GM18498 (cell line): ENCODE results near the gene RECQL5.

Source experiments
- ATAC-seq: cut with Tn5 transposase; IDR thresholded peaks from one replicate; pipeline ENCODE4 v1.9.1; 2021; ENCODE audit warnings: mild to moderate bottlenecking, moderate library complexity; ENCODE audit not compliant: unreplicated experiment

RECQL5 gene

GRCh38 chr17:75634754-75635609, 32.0 kb downstream of the RECQL5 start:
- no peak for ATAC-seq

GRCh38 chr17:75634376-75634740, 32.6 kb downstream of the RECQL5 start:
- ATAC-seq: no peak

- no peak for ATAC-seq
Observed at GRCh38 chr17:75633486-75634375, 33.2 kb downstream of the RECQL5 start.

- ATAC-seq: no peak
Observed at GRCh38 chr17:75632863-75633485, 34.0 kb downstream of the RECQL5 start, which contains the start of gene SMIM5. Gene SMIM5, plus strand, starts transcription at chr17:75633434. Its CDS starts 6,768 bp downstream, at chr17:75640202.

GRCh38 chr17:75632428-75632827, 34.5 kb downstream of the RECQL5 start:
- no peak for ATAC-seq

- no peak for ATAC-seq
Observed at GRCh38 chr17:75631353-75631752, 35.6 kb downstream of the RECQL5 start.

DNA sequence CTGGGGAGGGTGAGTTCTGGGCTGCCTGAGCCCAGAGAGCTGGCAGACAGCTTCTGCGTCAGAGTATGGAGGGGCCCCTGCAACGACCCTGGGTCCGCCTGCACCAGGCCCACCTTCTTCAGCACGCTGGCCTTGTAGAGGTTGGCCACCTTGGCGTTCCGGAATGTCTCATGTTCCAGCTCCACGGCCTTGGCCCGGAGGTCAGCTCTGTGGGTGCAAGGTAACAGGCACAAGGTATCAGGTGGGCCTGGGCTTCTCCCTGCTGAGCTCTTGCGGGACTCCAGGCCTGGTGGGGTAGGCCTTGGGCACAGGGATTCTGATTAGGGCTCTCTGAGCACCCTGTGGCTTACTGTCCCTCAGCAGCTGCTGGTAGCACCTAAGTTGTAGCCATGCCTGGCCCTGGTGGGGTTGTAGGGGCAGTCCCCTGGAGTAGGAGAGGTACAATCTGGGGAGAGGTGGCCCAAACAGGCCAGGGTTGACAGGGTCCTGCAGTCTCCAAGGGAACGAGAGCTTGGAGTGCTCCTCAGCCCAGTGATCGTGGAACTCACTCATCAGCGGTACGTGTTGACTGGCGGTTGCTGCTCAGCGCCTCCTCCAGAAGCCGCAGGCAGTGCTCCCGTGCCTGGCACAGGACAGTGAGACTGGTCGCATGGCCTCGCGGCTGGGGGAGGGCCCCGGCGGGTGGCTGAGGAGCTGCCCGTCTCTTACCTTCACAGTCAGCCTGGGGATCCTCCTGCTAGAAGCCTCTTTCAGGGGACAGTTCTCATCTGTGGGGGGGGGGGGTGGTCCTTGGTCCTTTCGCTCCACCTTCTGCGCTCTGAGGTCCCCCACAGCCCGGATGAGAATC, 36.7 kb downstream of the RECQL5 start:
- no peak for ATAC-seq

- ATAC-seq: no peak
Observed at GRCh38 chr17:75629157-75629556, 37.8 kb downstream of the RECQL5 start.

- ATAC-seq: no peak
Observed at GRCh38 chr17:75628425-75628824, 38.5 kb downstream of the RECQL5 start.

GRCh38 chr17:75627094-75627493, 39.9 kb downstream of the RECQL5 start:
- ATAC-seq: no peak

GRCh38 chr17:75626496-75627038, 40.4 kb downstream of the RECQL5 start:
- ATAC-seq: no peak

GRCh38 chr17:75625813-75626486, 41.0 kb downstream of the RECQL5 start:
- ATAC-seq: no peak

DNA sequence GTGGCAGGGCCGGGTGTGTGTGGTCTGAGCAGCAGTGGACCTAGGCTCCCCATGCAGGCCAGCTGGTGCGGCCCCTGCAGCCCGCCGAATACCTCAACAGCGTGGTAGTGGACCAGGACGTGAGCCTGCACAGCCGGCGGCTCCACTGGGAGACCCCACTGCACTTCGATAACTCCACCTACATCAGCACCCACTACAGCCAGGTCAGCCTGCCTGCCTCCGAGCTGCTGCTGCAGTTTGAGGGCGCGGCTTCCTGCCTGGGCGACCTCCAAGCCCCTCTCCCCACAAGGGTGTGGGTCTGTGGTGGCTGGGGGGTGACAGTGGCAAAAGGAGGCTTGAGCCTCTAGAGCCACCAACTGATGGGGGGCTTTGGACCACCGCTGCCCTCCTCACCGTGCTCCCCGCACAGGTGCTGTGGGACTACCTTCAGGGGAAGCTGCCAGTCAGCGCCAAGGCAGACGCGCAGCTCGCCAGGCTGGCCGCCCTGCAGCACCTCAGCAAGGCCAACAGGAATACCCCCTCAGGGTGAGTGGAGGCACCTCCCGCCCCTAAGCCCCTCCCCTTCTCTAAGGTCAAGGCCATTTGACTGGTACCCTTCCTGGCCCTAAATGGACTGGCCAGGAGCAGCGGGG, 42.1 kb downstream of the RECQL5 start:
- ATAC-seq: no peak

- ATAC-seq: no peak
Observed at GRCh38 chr17:75624021-75624420, 42.9 kb downstream of the RECQL5 start.

GRCh38 chr17:75623386-75623785, 43.6 kb downstream of the RECQL5 start:
- no peak for ATAC-seq

- ATAC-seq: no peak
Observed at GRCh38 chr17:75622771-75623273, 44.1 kb downstream of the RECQL5 start.

DNA sequence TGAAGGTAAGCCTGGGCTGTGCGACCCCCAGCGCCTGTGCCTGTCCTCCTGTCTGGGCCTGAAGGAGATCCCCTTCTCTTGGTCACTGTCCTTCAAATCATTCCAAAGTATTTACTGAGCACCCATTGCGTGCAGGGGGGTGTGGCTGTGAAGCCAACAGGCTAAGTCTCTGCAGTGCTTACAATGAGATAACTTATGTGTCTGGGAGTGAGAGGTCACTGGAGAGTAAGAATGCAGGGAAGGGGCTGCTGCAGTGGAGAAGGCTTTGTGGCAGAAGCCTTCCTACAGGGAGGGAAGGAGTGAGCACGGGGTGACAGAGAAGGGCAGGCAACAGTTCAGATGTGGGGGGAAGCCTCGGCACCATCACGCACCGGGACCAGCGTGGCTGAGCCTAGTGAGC, 44.9 kb downstream of the RECQL5 start:
- ATAC-seq: no peak

DNA sequence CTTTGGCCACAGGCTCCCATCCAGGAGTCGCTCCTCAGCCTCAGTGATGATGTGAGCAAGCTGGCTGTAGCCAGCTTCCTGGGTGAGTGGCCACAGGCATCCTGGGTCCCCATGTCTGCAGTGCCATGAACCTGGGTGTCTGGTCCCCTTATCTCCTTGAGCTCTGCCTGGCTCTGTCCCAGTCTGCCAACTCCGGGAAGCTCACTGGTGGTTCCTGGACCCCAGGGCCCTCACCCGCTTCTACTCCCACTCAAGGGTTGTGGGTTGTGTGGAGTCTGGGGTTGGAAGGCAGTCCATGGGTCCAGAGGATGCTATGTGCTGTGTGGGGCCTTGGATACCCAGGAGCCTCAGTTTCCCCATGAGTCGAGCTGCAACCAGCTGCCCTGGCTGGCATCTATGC, 45.5 kb downstream of the RECQL5 start:
- ATAC-seq: no peak
